ENCODE measurements around the gene C1orf198. TPM values are rescaled to one million over a fixed set of nuclear protein-coding genes. Genes with fewer than 3 reads are reported as not detected.

The C1orf198 gene
- total RNA-seq = 225 TPM

GRCh38 chr1:230867903-230868735 lies at the start of gene C1orf198:
C1orf198 (minus strand) TSS chr1:230868521; CDS start chr1:230868512, 9 bp downstream.
- intact Hi-C loops (cut with DNase I) = loop anchor here (1.0 to 10.0 kb wide), 6 partner anchors 19 to 657 kb away; partner anchors contain the start of genes ARV1, COG2, TSNAX and TTC13
- peak within 1 kb of the TSS; percentile 94 to 98 for H3K4me3 ChIP-seq
- no peaks in the 10 kb centered on the region for H3K9me3 ChIP-seq
- no peaks in the 10 kb centered on the region for H3K36me3 ChIP-seq
- H3K27ac ChIP-seq = peak within 1 kb of the TSS; percentile 96 to 99
- H3K4me1 ChIP-seq = peaks cover 9 to 29% of the 10 kb centered on the region in 2 donors
- DNase-seq (ENCODE audit: low spot score in 2 of 2) = peak in 1 of 2 donors; percentile 82
- no peak for TF ChIP-seq CTCF (IDR thresholded peaks at IDR 0.05)
- H3K27me3 ChIP-seq = no peaks in the 10 kb centered on the region

- peaks cover 0 to 5% of the 10 kb centered on the region in 2 donors for H3K4me1 ChIP-seq
- peak; percentile 58 to 62 (median 62) for TF ChIP-seq CTCF (IDR thresholded peaks at IDR 0.05)
- H3K9me3 ChIP-seq = no peaks in the 10 kb centered on the region
- H3K36me3 ChIP-seq = peaks cover 9% of the 10 kb centered on the region in 2 donors
- no peak overlapping the region for H3K27ac ChIP-seq
- no peak overlapping the region for H3K4me3 ChIP-seq
- DNase-seq (ENCODE audit: low spot score in 2 of 2) = peak in 1 of 2 donors; percentile 87
- H3K27me3 ChIP-seq = no peaks in the 10 kb centered on the region
- intact Hi-C loops (cut with DNase I) = loop anchor here (1.0 to 10.0 kb wide), 3 partner anchors 119 to 295 kb away; partner anchors contain the start of gene COG2
Observed at GRCh38 chr1:230917284-230918135, 49.2 kb upstream of the C1orf198 start.

GRCh38 chr1:230916587-230917283 lies 48.4 kb upstream of the C1orf198 start:
- no peak for DNase-seq (ENCODE audit: low spot score in 2 of 2)
- no peak overlapping the region for H3K27ac ChIP-seq
- intact Hi-C loops (cut with DNase I) = loop anchor here (1.0 to 10.0 kb wide), 3 partner anchors 118 to 296 kb away; partner anchors contain the start of gene COG2
- TF ChIP-seq CTCF (IDR thresholded peaks at IDR 0.05) = no peak
- no peak overlapping the region for H3K4me3 ChIP-seq
- H3K27me3 ChIP-seq = no peaks in the 10 kb centered on the region
- H3K4me1 ChIP-seq = peaks cover 0 to 5% of the 10 kb centered on the region in 2 donors
- peaks cover 9% of the 10 kb centered on the region in 2 donors for H3K36me3 ChIP-seq
- no peaks in the 10 kb centered on the region for H3K9me3 ChIP-seq

- no peak overlapping the region for H3K4me3 ChIP-seq
- no peaks in the 10 kb centered on the region for H3K9me3 ChIP-seq
- H3K27me3 ChIP-seq = no peaks in the 10 kb centered on the region
- H3K4me1 ChIP-seq = peaks cover 4 to 10% of the 10 kb centered on the region in 2 donors
- TF ChIP-seq CTCF (IDR thresholded peaks at IDR 0.05) = no peak
- H3K36me3 ChIP-seq = peaks cover 5 to 7% of the 10 kb centered on the region in 2 donors
- intact Hi-C loops (cut with DNase I) = loop anchor here (5.0 to 10.0 kb wide), 2 partner anchors 270 to 297 kb away; partner anchors contain the start of gene COG2
- DNase-seq (ENCODE audit: low spot score in 2 of 2) = no peak
- no peak overlapping the region for H3K27ac ChIP-seq
Observed at GRCh38 chr1:230915078-230915477, 46.8 kb upstream of the C1orf198 start.

GRCh38 chr1:230913496-230913895 lies 45.2 kb upstream of the C1orf198 start:
- intact Hi-C loops (cut with DNase I) = loop anchor here (5.0 to 10.0 kb wide), 2 partner anchors 64 to 269 kb away; partner anchors contain the start of genes ARV1, COG2 and TTC13

More at GRCh38 chr1:230913496-230913895, 45.2 kb upstream of the C1orf198 start:
- Histone ChIP-seq H3K36me3 (peaks cover 0 to under 1% of the 10 kb centered on the region in 2 donors), H3K4me1 (peaks cover 9 to 10% of the 10 kb centered on the region in 2 donors), H3K27ac (peak overlapping the region; percentile 24 to 26), H3K9me3 (no peaks in the 10 kb centered on the region), H3K27me3 (no peaks in the 10 kb centered on the region), H3K4me3 (no peak overlapping the region)
- TF ChIP-seq CTCF (IDR thresholded peaks at IDR 0.05) = no peak
- DNase-seq (ENCODE audit: low spot score in 2 of 2) = peak in 1 of 2 donors; percentile 71
